ENCODE data around the gene SKA1. TPM values are rescaled to one million over a fixed set of nuclear protein-coding genes. Genes with fewer than 3 reads are reported as not detected.
"Not testable (repeated sequence)": the region's sequence is repeated elsewhere in the genome, so short reads cannot be mapped to it uniquely, and the experiment has no call there.

The SKA1 gene
- total RNA-seq, 1 donor from 2014 or later: 7.0 TPM

GRCh38 chr18:50432915-50433314, 58.1 kb downstream of the SKA1 start:
- ATAC-seq: no peak

GRCh38 chr18:50436742-50437141, 61.9 kb downstream of the SKA1 start:
- ATAC-seq: not testable (repeated sequence)

- ATAC-seq: no peak
Measured at GRCh38 chr18:50439460-50440015, 64.7 kb downstream of the SKA1 start.

GRCh38 chr18:50441016-50441415, 66.2 kb downstream of the SKA1 start:
- no peak for ATAC-seq

- no peak for ATAC-seq
Measured at GRCh38 chr18:50441501-50441900, 66.7 kb downstream of the SKA1 start.

Other genes with a start within 250 kb of the SKA1 start
- gene MYO5B, start 179.9 kb upstream of the SKA1 start, total RNA-seq: 29.6 TPM
- gene CFAP53, start 108.6 kb upstream of the SKA1 start, total RNA-seq: 0.36 TPM
- 44.2 TPM for gene MBD1, start 93.5 kb upstream of the SKA1 start, total RNA-seq
- gene CXXC1, start 87.4 kb upstream of the SKA1 start, total RNA-seq: 31.4 TPM
- gene MAPK4, start 185.0 kb downstream of the SKA1 start, total RNA-seq: 0.12 TPM